GM12878 (cell line): ENCODE results near the gene LHFPL2.

ENCODE experiments used
- CTCF ChIP-seq, 3 experiments: IDR thresholded peaks in 2 of 3; conservative IDR thresholded peaks in 1 of 3; 2 replicates each; pipeline ENCODE4 v1.5.1; 2011; ENCODE audit warnings: low read depth in 3 of 3, low read length in 3 of 3, mild to moderate bottlenecking in 3 of 3, control low read depth in 2 of 3, moderate library complexity in 2 of 3, inconsistent platforms in 1 of 3, mixed read lengths in 1 of 3; ENCODE audit not compliant: control insufficient read depth in 2 of 3, insufficient read depth in 1 of 3; ENCODE audit errors: extremely low read depth in 1 of 3
- EZH2 ChIP-seq: IDR thresholded peaks from 2 replicates; pipeline ENCODE4 v1.6.1; 2012; ENCODE audit warnings: low read depth, mild to moderate bottlenecking, control low read depth, inconsistent platforms, low read length, borderline replicate concordance; ENCODE audit not compliant: control insufficient read depth
- POLR2A ChIP-seq: IDR thresholded peaks from 2 replicates; pipeline ENCODE4 v1.6.1; 2011; ENCODE audit warnings: low read depth, mild to moderate bottlenecking, low read length
- SPI1 ChIP-seq: IDR thresholded peaks from 2 replicates; pipeline ENCODE4 v1.6.1; 2011; ENCODE audit warnings: low read depth, mild to moderate bottlenecking, low read length, moderate library complexity, borderline replicate concordance; ENCODE audit not compliant: insufficient read depth
- ZNF592 ChIP-seq: fragments of 450-650 bp; IDR thresholded peaks from 2 replicates; pipeline ENCODE4 v1.6.1; 2017; ENCODE audit warnings: mild to moderate bottlenecking, moderate library complexity
- TF ChIP-seq, protein P1 (sequence below): IDR thresholded peaks from 2 replicates; pipeline ENCODE4 v1.6.1; 2011; ENCODE audit warnings: low read depth, low read length, improper control_type of control experiment, borderline replicate concordance
- TF ChIP-seq, protein P2 (sequence below): IDR thresholded peaks from 2 replicates; pipeline ENCODE4 v1.6.1; 2012; ENCODE audit warnings: low read depth, low read length, improper control_type of control experiment

GRCh38 chr5:78630047-78630446 lies 18.5 kb downstream of the LHFPL2 start:
- TF ChIP-seq CTCF (IDR thresholded peaks at IDR 0.05 in 2 of 3, conservative IDR thresholded peaks at IDR 0.05 in 1 of 3; ENCODE audit: control insufficient read depth in 2 of 3, extremely low read depth in 1 of 3, insufficient read depth in 1 of 3, low read depth in 3 of 3, low read length in 3 of 3) (no peak), ZNF592 (no peak), EZH2 (no peak), SPI1 (no peak), POLR2A (no peak)
- TF ChIP-seq, protein P1, sequence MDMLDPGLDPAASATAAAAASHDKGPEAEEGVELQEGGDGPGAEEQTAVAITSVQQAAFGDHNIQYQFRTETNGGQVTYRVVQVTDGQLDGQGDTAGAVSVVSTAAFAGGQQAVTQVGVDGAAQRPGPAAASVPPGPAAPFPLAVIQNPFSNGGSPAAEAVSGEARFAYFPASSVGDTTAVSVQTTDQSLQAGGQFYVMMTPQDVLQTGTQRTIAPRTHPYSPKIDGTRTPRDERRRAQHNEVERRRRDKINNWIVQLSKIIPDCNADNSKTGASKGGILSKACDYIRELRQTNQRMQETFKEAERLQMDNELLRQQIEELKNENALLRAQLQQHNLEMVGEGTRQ: no peak
- TF ChIP-seq, protein P2, sequence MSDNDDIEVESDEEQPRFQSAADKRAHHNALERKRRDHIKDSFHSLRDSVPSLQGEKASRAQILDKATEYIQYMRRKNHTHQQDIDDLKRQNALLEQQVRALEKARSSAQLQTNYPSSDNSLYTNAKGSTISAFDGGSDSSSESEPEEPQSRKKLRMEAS: no peak
